C4-2B (cell line): ENCODE measurements around the gene CYP1A2.

Experiments
- H3K27ac ChIP-seq: fragments of 450-650 bp; 2 replicates; pipeline ENCODE4 v1.5.1; 2017
- ZFX ChIP-seq: fragments of 450-650 bp; IDR thresholded peaks from 2 replicates; pipeline ENCODE4 v1.6.1; 2017
- TF ChIP-seq, protein P1 (sequence below): fragments of 450-650 bp; conservative IDR thresholded peaks from 2 replicates; pipeline ENCODE4 v1.5.1; 2017; ENCODE audit warnings: mild to moderate bottlenecking

The CYP1A2 gene

DNA sequence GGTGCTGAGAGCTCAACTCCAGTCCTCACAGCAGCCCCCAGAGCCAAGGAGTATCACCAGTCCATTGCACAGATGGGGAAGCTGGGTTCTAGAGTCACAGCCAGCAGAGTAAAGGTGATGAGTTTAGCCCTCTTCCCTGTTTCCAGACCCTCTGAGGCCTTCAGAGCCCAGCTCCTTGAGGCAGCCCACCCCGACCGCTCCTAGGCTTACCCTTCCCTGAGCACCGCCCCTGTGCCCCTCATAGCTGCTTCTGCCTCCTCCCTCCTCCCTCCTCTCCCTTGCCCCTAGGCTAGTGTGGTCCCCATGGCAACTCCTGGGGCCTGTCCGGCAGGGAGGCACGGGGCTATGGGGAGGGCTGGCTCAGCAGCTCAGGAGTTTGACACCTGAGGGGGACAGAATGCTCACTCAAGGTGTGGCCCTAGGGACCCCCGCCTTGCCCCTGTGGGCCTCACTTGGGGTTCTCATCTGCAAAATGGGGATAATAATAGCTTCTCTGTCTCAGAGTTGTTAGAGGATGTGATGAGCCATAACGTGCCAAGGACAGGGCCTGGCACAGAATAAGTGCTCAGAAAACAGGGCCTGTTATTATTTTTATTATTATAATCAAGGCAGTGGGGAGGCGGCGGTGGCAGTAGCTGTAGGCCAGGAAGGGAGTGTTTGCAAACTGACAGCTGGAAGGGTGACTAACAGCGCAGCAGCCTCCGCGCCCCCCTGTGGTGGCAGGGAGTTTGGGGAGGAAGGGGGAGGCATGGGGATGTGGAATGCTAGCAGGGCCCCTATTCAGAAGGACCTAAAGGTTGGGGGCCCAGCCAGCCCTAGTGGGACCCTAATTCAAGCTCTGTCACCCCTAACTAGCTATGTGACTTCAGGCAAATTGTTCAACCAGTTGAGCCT lies 44.7 kb downstream of the CYP1A2 start:
- TF ChIP-seq, protein P1, sequence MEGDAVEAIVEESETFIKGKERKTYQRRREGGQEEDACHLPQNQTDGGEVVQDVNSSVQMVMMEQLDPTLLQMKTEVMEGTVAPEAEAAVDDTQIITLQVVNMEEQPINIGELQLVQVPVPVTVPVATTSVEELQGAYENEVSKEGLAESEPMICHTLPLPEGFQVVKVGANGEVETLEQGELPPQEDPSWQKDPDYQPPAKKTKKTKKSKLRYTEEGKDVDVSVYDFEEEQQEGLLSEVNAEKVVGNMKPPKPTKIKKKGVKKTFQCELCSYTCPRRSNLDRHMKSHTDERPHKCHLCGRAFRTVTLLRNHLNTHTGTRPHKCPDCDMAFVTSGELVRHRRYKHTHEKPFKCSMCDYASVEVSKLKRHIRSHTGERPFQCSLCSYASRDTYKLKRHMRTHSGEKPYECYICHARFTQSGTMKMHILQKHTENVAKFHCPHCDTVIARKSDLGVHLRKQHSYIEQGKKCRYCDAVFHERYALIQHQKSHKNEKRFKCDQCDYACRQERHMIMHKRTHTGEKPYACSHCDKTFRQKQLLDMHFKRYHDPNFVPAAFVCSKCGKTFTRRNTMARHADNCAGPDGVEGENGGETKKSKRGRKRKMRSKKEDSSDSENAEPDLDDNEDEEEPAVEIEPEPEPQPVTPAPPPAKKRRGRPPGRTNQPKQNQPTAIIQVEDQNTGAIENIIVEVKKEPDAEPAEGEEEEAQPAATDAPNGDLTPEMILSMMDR: no peak
- no peak for TF ChIP-seq ZFX
- no peak overlapping the region for H3K27ac ChIP-seq

- no peak overlapping the region for H3K27ac ChIP-seq
- no peak for TF ChIP-seq ZFX
- TF ChIP-seq, protein P1: no peak
Measured at GRCh38 chr15:74794248-74794969, 45.8 kb downstream of the CYP1A2 start.

GRCh38 chr15:74794970-74795349 lies 46.3 kb downstream of the CYP1A2 start:
- no peak for TF ChIP-seq ZFX
- TF ChIP-seq, protein P1: no peak
- no peak overlapping the region for H3K27ac ChIP-seq

DNA sequence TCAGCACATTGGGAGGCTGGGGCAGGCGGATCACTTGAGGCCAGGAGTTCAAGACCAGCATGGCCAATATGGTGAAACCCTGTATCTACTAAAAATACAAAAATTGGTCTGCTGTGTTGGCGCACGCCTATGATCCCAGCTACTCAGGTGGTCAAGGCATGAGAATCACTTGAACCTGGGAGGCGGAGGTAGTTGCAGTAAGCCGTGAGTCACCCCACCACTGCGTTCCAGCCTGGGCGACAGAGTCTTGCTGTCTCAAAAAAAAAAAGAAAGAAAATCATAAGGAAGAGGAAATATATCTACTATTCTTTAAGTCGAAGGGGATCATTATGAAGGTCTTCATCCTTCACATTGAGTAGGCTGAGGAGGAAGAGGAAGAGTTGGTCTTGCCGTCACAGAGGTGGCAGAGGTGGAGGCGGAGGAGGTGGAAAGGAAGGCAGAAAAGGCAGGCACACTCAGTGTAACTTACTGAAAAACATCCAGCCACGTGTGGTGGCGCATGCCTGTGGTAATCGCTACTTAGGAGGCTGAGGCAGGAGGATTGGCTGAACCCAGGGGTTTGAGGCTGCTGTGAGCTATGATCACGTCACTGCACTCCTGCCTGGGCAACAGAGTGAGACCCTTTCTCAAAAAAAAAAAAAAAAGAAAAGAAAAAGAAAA lies 47.5 kb downstream of the CYP1A2 start:
- no peak for TF ChIP-seq ZFX
- TF ChIP-seq, protein P1: no peak
- H3K27ac ChIP-seq: no peak overlapping the region

GRCh38 chr15:74798388-74799254 lies 50.0 kb downstream of the CYP1A2 start:
- TF ChIP-seq, protein P1: no peak
- TF ChIP-seq ZFX: no peak
- H3K27ac ChIP-seq: peak overlapping the region; percentile 13; the same call in 1 of the 2 replicates

DNA sequence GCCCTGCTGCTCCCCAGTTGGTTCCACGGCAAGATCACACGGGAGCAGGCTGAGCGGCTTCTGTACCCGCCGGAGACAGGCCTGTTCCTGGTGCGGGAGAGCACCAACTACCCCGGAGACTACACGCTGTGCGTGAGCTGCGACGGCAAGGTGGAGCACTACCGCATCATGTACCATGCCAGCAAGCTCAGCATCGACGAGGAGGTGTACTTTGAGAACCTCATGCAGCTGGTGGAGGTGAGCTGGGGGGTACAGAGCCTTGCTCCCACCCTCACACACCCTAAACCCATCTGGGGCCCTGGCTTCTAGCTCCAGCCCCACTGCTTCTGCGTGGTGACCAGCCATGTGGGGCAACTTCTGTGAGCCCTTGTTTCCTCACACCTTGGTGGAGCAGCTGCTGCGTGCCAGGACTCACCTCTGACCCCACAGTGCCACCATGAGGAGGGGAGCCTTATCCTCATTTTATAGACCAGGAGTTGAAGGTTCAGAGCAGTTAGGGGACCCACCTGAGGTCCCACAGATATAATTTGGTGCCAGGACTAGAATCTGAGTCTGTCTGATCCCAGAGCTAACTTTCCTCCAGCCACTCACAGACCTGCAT lies 50.7 kb downstream of the CYP1A2 start:
- peak overlapping the region; percentile 13; the same call in 1 of the 2 replicates for H3K27ac ChIP-seq
- TF ChIP-seq ZFX: no peak
- TF ChIP-seq, protein P1: no peak
